NCI-H2029 (cell line): Measurements from ENCODE around the gene GNAI2.
A peak's percentile ranks its signal among the peaks of the same experiment; 100 is the strongest.
"Not testable (repeated sequence)": the region's sequence is repeated elsewhere in the genome, so short reads cannot be mapped to it uniquely, and the experiment has no call there.

Experiments
- DNase-seq: peaks from one replicate; lab custom pipeline; 2025; lab: John Stamatoyannopoulos, UW

Gene GNAI2

GRCh38 chr3:50226888-50227389, 9.1 kb upstream of the GNAI2 start:
- DNase-seq, result no peak

GRCh38 chr3:50227390-50228183, 8.4 kb upstream of the GNAI2 start:
- DNase-seq, result peak; percentile 72

GRCh38 chr3:50228184-50228763, 7.7 kb upstream of the GNAI2 start:
- DNase-seq, result not testable (repeated sequence)

GRCh38 chr3:50229490-50229889, 6.5 kb upstream of the GNAI2 start:
- DNase-seq, result no peak

GRCh38 chr3:50230104-50230793, 5.8 kb upstream of the GNAI2 start:
- DNase-seq, result no peak

- no peak for DNase-seq
Measured at GRCh38 chr3:50230794-50231125, 5.2 kb upstream of the GNAI2 start.

- DNase-seq, result no peak
Measured at GRCh38 chr3:50231581-50231980, 4.4 kb upstream of the GNAI2 start.

GRCh38 chr3:50232303-50232702, 3.7 kb upstream of the GNAI2 start:
- no peak for DNase-seq

- DNase-seq, result no peak
Measured at GRCh38 chr3:50233176-50233575, 2.8 kb upstream of the GNAI2 start.

- no peak for DNase-seq
Measured at GRCh38 chr3:50236484-50237132, 604 bp downstream of the GNAI2 start.

- DNase-seq, result no peak
Measured at GRCh38 chr3:50237133-50237651, 1.2 kb downstream of the GNAI2 start.

GRCh38 chr3:50237754-50238548, 1.9 kb downstream of the GNAI2 start:
- DNase-seq, result peak; percentile 70

- DNase-seq, result no peak
Measured at GRCh38 chr3:50238549-50239026, 2.6 kb downstream of the GNAI2 start.

GRCh38 chr3:50239649-50240048, 3.6 kb downstream of the GNAI2 start:
- DNase-seq, result no peak

GRCh38 chr3:50241163-50241562, 5.2 kb downstream of the GNAI2 start:
- DNase-seq, result no peak

GRCh38 chr3:50241713-50242380, 5.8 kb downstream of the GNAI2 start:
- DNase-seq, result no peak

- DNase-seq, result no peak
Measured at GRCh38 chr3:50242381-50242770, 6.4 kb downstream of the GNAI2 start.

GRCh38 chr3:50242851-50243542, 7.0 kb downstream of the GNAI2 start:
- no peak for DNase-seq

GRCh38 chr3:50243543-50243895, 7.5 kb downstream of the GNAI2 start:
- DNase-seq, result no peak

- DNase-seq, result not testable (repeated sequence)
Measured at GRCh38 chr3:50244813-50245212, 8.8 kb downstream of the GNAI2 start.
